ENCODE results near the gene WAC. TPM values are rescaled to one million over a fixed set of nuclear protein-coding genes. Genes with fewer than 3 reads are reported as not detected.
"Not testable (repeated sequence)": the region's sequence is repeated elsewhere in the genome, so short reads cannot be mapped to it uniquely, and the experiment has no call there.

WAC gene
- polyA plus RNA-seq, 4 donors: 128 to 170 (median 159) TPM

DNA sequence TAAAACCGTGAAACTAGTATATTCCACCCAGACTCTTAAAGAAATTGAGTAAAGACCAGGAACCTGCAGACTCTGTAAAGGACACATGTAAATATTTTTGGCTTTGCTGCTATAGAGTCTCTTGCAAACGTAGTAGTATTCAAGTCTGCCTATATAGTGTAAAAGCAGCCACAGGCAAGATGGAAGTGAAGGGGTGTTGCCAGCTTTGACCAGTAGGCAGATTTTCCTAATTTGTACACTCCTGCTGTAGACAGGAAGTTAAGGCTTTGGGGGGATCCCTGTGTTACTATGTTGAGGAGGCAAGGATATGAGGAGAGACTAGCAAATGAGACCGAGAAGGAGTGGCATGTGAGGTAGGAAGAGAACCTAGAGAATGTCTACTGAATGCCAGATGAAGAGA, 27.7 kb downstream of the WAC start:
- no peak for DNase-seq (ENCODE audit: low read depth in 4 of 4, low spot score in 3 of 4)

GRCh38 chr10:28561531-28561930, 28.6 kb downstream of the WAC start:
- no peak for DNase-seq (ENCODE audit: low read depth in 4 of 4, low spot score in 3 of 4)

DNA sequence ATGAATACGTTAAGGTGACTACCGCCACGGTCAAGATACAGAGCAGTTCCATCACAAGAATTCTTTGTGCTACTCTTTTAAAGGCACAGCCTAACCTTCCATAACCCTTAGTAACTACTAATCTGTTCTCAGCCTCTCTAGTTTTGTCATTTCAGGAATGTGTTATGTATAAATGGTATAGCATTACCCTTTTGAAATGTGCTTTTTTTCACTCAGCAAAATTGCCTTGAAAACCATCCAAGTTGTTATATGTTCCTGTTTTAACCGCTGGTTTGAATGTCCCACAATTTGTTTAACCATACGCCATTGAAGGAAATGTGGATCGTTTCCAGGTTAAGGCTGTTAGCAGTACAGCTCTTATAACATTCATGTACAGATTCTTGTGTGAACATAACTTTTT, 32.0 kb downstream of the WAC start:
- no peak for DNase-seq (ENCODE audit: low read depth in 4 of 4, low spot score in 3 of 4)

DNA sequence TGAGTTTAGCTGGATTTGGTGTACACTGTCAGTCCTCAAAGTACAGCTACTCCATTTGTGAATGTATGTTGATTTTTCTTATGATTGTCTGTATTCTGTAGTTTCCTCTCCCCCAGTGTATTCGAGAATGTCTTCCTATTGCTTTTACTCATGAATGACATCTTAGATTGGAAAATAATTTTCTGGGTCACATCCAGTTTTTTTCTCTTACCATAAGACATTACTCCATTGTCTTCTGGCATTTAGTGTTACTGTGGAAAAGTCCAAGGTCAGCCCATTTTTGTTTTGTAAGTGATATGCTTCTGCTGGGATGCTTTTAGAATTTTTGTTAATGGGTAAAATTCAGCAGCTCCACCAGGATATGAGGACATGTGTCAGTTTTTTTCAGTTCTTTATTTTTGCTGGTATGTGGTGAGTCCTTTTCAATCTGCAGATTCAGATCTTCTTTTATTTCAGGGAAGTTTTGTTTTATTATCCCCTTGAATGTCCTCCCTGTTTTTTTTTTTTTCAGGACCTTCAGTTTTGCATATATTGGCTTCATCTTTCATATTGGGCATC, 33.6 kb downstream of the WAC start:
- DNase-seq (ENCODE audit: low read depth in 4 of 4, low spot score in 3 of 4): no peak

GRCh38 chr10:28569506-28570159, 36.7 kb downstream of the WAC start:
- no peak for DNase-seq (ENCODE audit: low read depth in 4 of 4, low spot score in 3 of 4)

- no peak for DNase-seq (ENCODE audit: low read depth in 4 of 4, low spot score in 3 of 4)
Observed at GRCh38 chr10:28570598-28570997, 37.7 kb downstream of the WAC start.

GRCh38 chr10:28571265-28571664, 38.3 kb downstream of the WAC start:
- no peak for DNase-seq (ENCODE audit: low read depth in 4 of 4, low spot score in 3 of 4)

- not testable (repeated sequence) for DNase-seq (ENCODE audit: low read depth in 4 of 4, low spot score in 3 of 4)
Observed at GRCh38 chr10:28574214-28574613, 41.3 kb downstream of the WAC start.

DNA sequence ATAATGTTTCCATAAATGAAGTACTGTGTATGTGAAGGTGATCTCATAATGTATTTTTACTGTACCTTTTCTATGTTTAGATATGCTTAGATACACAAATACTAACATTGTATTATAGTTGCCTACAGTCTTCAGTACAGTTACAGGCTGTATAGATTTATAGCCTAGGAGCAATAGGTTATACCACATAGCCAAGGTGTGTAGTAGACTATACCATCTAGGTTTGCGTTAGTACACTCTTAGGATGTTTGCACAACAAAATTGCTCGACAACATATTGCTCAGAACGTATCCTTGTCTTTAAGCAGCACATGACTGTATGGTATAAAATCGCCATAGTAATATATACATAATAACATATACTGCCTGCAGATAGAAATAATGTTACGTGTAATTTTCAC, 42.9 kb downstream of the WAC start:
- DNase-seq (ENCODE audit: low read depth in 4 of 4, low spot score in 3 of 4): no peak

GRCh38 chr10:28577506-28577905, 44.6 kb downstream of the WAC start:
- DNase-seq (ENCODE audit: low read depth in 4 of 4, low spot score in 3 of 4): no peak

GRCh38 chr10:28578454-28578853, 45.5 kb downstream of the WAC start:
- DNase-seq (ENCODE audit: low read depth in 4 of 4, low spot score in 3 of 4): no peak

DNA sequence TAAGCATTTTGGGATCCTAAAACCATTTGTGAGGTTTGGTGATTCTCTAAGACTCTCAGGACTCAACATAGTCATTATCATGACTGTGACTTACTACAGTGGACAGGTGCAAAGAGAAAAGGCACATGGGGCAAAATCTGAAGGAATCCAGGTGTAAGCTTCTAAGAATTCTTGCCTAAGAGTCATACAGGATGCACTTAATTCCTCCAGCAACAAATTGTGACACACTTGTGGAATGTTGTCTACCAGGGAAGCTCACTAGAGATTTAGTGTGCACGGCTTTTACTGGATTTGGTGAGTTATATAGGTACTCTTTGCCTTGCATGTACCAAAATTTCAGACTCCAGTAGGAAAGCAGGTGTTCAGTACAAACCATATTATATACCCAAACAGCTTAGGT, 47.9 kb downstream of the WAC start:
- no peak for DNase-seq (ENCODE audit: low read depth in 4 of 4, low spot score in 3 of 4)

- DNase-seq (ENCODE audit: low read depth in 4 of 4, low spot score in 3 of 4): no peak
Observed at GRCh38 chr10:28581916-28582315, 49.0 kb downstream of the WAC start.

DNA sequence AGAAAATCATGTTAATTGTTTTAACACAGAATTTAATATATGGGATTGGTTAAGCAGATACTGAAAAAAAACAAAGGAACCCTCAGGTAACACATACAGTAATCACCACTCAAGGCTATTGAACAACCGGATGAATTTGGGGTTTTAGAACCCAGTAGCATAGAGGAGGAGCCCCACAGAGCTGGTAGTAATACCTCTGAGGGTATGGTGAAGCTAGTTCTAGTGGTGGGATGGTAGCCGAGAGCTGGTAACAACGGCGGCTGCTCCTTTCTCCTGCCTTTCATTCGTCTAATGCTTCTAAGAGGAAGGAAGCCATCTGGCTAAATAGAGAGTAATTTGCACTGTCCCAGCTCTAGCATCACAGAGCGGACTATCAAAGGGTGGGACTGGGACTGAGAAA, 52.2 kb downstream of the WAC start:
- DNase-seq (ENCODE audit: low read depth in 4 of 4, low spot score in 3 of 4): no peak

DNA sequence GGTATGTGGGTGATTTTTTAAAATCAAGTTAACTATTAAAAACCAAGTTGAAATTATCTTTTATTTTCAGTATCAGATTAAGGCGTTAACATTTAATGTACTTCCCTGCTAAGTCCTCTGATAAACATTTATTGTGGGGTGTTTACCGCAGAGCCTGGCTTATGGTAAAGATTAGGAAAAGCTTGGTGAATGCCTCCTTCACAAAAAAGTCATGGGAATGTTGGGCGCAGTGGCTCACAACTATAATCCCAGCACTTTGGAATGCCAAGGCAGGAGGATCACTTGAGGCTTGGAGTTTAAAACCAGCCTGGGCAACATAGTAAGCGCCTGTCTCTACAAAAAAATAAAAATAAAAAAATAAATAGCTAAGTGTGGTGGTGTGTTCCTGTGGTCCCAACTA, 53.3 kb downstream of the WAC start:
- no peak for DNase-seq (ENCODE audit: low read depth in 4 of 4, low spot score in 3 of 4)

DNA sequence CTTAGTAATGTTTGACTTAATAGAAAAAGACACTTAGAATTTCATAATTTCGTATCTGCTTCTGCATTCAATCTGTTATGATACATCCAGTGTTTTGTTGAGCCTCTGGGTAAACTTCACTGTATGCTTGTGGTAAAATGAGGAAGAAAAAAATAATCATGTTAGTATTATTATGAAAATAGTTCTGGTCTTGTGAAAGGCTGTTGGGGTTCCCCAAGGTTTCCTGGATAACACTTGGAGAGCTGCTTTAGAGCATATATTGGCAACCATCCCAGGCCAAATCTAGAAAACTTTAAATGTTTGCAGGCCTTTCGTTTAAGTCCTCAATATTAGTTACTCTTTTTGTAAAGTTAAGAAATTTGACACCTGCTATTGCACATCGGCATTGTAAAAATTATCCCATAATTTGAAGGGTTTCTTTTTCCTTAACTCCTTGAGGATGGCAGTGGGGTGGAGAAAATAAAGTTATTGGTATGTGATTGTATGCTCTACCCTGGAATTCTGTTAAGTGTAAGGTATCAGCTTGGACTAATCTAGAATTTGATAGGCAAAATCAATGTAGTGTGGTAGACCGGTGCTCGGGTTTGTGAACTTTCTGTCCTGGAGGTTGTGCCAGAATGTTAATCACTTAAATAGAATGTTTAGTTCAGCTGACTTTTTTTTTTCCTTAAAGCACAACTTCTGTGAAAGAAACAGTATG, 54.5 kb downstream of the WAC start:
- DNase-seq (ENCODE audit: low read depth in 4 of 4, low spot score in 3 of 4): no peak

- DNase-seq (ENCODE audit: low read depth in 4 of 4, low spot score in 3 of 4): no peak
Observed at GRCh38 chr10:28587970-28588290, 55.0 kb downstream of the WAC start.

DNA sequence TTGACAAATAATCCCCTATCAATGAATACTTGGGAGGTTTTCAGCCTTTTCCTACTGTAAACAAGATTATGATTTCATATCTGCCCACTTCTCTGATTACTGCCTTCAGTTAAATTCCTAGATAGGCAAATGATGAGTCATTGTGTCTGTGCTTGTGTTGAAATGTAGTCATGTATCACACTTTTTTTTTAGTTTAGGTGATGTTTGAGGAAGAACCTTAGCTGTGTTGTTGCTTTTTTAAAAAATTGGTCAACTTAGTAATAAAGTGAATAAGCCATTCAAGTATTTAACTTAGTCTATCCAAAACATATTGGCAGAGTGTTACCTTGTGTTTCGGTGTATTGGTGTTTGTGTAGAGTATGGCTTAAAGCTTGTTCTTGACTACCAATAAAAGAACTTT, 60.0 kb downstream of the WAC start:
- no peak for DNase-seq (ENCODE audit: low read depth in 4 of 4, low spot score in 3 of 4)

DNA sequence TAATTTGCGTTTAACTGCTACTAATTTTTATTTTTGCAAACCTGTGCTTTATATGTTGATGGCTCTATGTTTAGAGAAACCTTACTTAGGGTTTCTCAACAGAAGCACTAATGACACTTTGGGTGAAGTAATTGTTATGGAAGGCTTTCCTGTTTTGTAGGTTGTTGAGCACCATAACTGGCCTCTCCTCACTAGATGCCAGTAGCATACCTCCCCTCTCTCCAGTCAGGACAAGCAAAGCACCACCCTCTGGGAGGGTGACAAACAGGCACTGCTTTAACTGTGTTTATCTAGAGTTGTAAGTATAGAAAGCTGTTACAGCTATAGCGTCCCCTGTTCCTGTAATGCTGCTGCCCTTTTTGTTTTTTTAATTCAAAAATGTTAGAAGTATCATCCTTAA, 60.9 kb downstream of the WAC start:
- no peak for DNase-seq (ENCODE audit: low read depth in 4 of 4, low spot score in 3 of 4)

- no peak for DNase-seq (ENCODE audit: low read depth in 4 of 4, low spot score in 3 of 4)
Observed at GRCh38 chr10:28594406-28594805, 61.5 kb downstream of the WAC start.

DNA sequence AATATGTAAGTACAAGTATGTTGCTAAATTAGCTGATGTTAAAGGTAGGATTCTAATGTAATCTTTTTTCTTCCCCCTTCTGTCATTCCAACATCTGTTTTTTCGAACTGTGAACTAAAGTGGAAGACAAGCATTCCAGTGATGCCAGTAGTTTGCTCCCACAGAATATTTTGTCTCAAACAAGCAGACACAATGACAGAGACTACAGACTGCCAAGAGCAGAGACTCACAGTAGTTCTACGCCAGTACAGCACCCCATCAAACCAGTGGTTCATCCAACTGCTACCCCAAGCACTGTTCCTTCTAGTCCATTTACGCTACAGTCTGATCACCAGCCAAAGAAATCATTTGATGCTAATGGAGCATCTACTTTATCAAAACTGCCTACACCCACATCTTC, 62.7 kb downstream of the WAC start:
- DNase-seq (ENCODE audit: low read depth in 4 of 4, low spot score in 3 of 4): no peak

DNA sequence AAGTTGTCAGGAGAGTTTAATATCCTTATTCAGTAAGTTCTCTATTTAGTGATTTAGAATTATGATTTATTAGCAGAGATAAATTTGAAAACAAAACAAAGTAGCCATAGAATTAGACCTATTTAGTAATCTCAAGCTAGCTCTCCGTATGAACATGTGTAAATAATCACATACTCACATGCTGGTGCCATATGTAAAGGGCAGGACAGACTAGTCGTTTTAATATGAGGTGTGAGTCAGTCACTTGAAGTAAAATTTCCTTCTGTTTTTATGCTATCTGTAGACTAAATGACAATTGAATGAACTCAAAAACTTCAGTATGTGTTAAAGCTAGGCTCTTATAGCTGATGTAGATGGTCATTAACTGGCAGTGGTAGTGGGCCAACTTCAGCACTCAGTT, 67.1 kb downstream of the WAC start:
- DNase-seq (ENCODE audit: low read depth in 4 of 4, low spot score in 3 of 4): no peak

Data from right renal pelvis (tissue), 4 donors.